Suprapubic skin (tissue), 4 donors: ENCODE measurements around the gene MBP. TPM values are rescaled to one million over a fixed set of nuclear protein-coding genes. Genes with fewer than 3 reads are reported as not detected.

Experiments
- DNase-seq, 2 donors: peaks; one replicate each; pipeline ENCODE4 v3.0.0-alpha.2; 2019; ENCODE audit warnings: low spot score in 2 of 2
- H3K27ac ChIP-seq: fragments of 200-600 bp; sonication (generic); one replicate; pipeline ENCODE4 v1.5.1; 2019
- H3K27me3 ChIP-seq: fragments of 200-600 bp; sonication (generic); one replicate; pipeline ENCODE4 v1.5.1; 2019
- H3K36me3 ChIP-seq: fragments of 200-600 bp; sonication (generic); one replicate; pipeline ENCODE4 v1.5.1; 2019
- H3K4me1 ChIP-seq: fragments of 200-600 bp; sonication (generic); one replicate; pipeline ENCODE4 v1.5.1; 2019
- H3K4me3 ChIP-seq: fragments of 200-600 bp; sonication (generic); one replicate; pipeline ENCODE4 v1.5.1; 2019; ENCODE audit warnings: mild to moderate bottlenecking
- H3K9me3 ChIP-seq: fragments of 200-600 bp; sonication (generic); one replicate; pipeline ENCODE4 v1.5.1; 2019
- CTCF ChIP-seq, 2 donors: fragments of 200-600 bp in 1 of 2; fragments of 450-650 bp in 1 of 2; sonication (generic) in 1 of 2; IDR thresholded peaks; one replicate each; pipeline ENCODE4 v1.5.1; 2016 to 2019; ENCODE audit warnings: antibody characterized with exemption in 2 of 2, mild to moderate bottlenecking in 1 of 2, moderate library complexity in 1 of 2
- EP300 ChIP-seq: sonication (generic); formaldehyde crosslinking; IDR thresholded peaks from one replicate; pipeline ENCODE4 v1.6.1; 2017; ENCODE audit warnings: antibody characterized with exemption
- POLR2A ChIP-seq, 2 donors: fragments of 450-650 bp; IDR thresholded peaks; one replicate each; pipeline ENCODE4 v1.6.1; 2017; ENCODE audit warnings: antibody characterized with exemption in 2 of 2, mild to moderate bottlenecking in 2 of 2, moderate library complexity in 2 of 2
- POLR2AphosphoS5 ChIP-seq, 3 donors: sonication (generic); formaldehyde crosslinking; IDR thresholded peaks; one replicate each; pipeline ENCODE4 v1.6.1; 2017; ENCODE audit warnings: antibody characterized with exemption in 3 of 3
- WGBS: methylation state at CpG from one replicate; pipeline ENCODE4 v1.1.5; 2018; 5-methylcytosine and 5-hydroxymethylcytosine counted together
- total RNA-seq, 4 donors: library from RNA; depleted of rRNA; stranded (reverse); fragments of >200 nt; gene quantifications; one replicate each; pipeline ENCODE4 v1.1.0, GENCODE V29; 2016

The MBP gene
- total RNA-seq, 4 donors from 2014 or later: 37.0 to 100 (median 69.3) TPM

DNA sequence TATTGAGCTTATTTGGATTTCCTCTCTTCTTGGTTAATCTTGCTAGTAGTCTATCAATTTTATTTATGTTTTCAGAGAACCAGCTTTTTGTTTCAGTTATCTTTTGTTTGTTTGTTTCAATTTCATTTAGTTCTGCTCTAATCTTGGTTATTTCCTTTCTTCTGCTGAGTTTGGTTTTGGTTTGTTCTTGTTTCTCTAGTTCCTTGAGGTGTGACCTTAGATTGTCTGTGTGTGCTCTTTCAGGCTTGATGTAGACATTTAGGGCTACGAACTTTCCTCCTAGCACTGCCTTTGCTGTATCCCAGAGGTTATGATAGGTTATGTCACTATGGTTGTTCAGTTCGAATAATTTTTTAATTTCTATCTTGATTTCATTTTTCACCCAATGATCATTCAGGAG lies 168.6 kb downstream of the MBP start:
- H3K36me3 ChIP-seq: peaks cover 46% of the 10 kb centered on the region
- WGBS: 90% methylated on average over 2 of the region's 2 CpGs
- no peaks in the 10 kb centered on the region for H3K9me3 ChIP-seq
- no peak overlapping the region for H3K27ac ChIP-seq
- TF ChIP-seq POLR2A (IDR thresholded peaks at IDR 0.05) (no peak), EP300 (no peak), CTCF (IDR thresholded peaks at IDR 0.05) (no peak), POLR2AphosphoS5 (IDR thresholded peaks at IDR 0.05) (no peak)
- no peak overlapping the region for H3K4me3 ChIP-seq
- DNase-seq: no peak
- H3K27me3 ChIP-seq: no peaks in the 10 kb centered on the region
- no peaks in the 10 kb centered on the region for H3K4me1 ChIP-seq

DNA sequence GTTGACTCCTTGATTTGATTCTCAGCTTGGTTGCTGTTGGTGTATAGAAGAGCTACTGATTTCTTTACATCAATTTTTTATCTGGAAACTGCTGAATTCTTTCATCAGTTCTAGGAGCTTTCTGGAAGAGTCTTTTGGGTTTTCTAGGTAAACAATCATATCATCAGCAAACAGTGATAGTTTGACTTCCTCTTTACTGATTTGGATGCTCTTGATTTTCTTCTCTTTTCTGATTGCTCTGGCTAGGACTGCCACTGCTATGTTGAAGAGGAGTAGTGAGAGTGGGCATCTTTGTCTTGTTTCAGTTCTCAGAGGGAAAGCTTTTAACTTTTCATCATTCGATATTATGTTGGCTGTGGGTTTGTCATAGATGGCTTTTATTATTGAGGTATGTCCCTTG lies 169.7 kb downstream of the MBP start:
- H3K4me3 ChIP-seq: no peak overlapping the region
- peaks cover 47% of the 10 kb centered on the region for H3K36me3 ChIP-seq
- TF ChIP-seq POLR2AphosphoS5 (IDR thresholded peaks at IDR 0.05): no peak
- TF ChIP-seq EP300: no peak
- no peak for TF ChIP-seq CTCF (IDR thresholded peaks at IDR 0.05)
- no peak for TF ChIP-seq POLR2A (IDR thresholded peaks at IDR 0.05)
- 92% methylated on average over 1 of the region's 1 CpG for whole genome bisulfite sequencing
- no peak overlapping the region for H3K27ac ChIP-seq
- no peaks in the 10 kb centered on the region for H3K4me1 ChIP-seq
- no peaks in the 10 kb centered on the region for H3K27me3 ChIP-seq
- DNase-seq: no peak
- no peaks in the 10 kb centered on the region for H3K9me3 ChIP-seq

DNA sequence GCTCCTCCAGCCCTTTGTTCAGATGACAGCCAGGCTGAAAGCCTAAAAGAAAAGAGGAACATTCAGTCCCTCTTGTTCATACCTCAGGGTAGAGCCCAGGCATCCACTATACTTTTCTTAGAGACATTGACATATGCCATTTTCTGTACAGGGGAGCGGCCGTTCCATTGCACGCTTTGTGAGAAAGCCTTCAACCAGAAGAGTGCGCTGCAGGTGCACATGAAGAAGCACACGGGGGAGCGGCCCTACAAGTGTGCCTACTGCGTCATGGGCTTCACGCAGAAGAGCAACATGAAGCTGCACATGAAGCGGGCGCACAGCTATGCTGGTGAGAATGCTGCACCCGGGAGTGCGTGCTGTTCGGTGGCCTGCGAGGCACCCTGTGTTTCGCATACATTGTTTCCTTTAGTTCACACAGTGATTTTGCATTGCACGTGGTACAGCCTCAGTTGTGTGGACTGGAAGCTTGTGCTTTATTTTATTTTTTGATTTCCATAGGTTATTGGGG lies 172.0 kb downstream of the MBP start:
- Histone ChIP-seq H3K9me3 (no peaks in the 10 kb centered on the region), H3K4me1 (no peaks in the 10 kb centered on the region), H3K36me3 (peaks cover 64% of the 10 kb centered on the region), H3K27me3 (no peaks in the 10 kb centered on the region), H3K27ac (no peak overlapping the region), H3K4me3 (no peak overlapping the region)
- WGBS: 91% methylated on average over 14 of the region's 16 CpGs
- TF ChIP-seq POLR2A (IDR thresholded peaks at IDR 0.05): no peak
- DNase-seq: no peak

GRCh38 chr18:76959605-76960004 lies 173.0 kb downstream of the MBP start:
- DNase-seq: no peak
- WGBS: 88% methylated on average over 8 of the region's 8 CpGs
- no peak overlapping the region for H3K27ac ChIP-seq
- no peaks in the 10 kb centered on the region for H3K4me1 ChIP-seq
- H3K9me3 ChIP-seq: no peaks in the 10 kb centered on the region
- no peak for TF ChIP-seq CTCF (IDR thresholded peaks at IDR 0.05)
- no peak for TF ChIP-seq POLR2AphosphoS5 (IDR thresholded peaks at IDR 0.05)
- TF ChIP-seq POLR2A (IDR thresholded peaks at IDR 0.05): no peak
- no peak for TF ChIP-seq EP300
- no peak overlapping the region for H3K4me3 ChIP-seq
- H3K27me3 ChIP-seq: no peaks in the 10 kb centered on the region
- peaks cover 65% of the 10 kb centered on the region for H3K36me3 ChIP-seq

DNA sequence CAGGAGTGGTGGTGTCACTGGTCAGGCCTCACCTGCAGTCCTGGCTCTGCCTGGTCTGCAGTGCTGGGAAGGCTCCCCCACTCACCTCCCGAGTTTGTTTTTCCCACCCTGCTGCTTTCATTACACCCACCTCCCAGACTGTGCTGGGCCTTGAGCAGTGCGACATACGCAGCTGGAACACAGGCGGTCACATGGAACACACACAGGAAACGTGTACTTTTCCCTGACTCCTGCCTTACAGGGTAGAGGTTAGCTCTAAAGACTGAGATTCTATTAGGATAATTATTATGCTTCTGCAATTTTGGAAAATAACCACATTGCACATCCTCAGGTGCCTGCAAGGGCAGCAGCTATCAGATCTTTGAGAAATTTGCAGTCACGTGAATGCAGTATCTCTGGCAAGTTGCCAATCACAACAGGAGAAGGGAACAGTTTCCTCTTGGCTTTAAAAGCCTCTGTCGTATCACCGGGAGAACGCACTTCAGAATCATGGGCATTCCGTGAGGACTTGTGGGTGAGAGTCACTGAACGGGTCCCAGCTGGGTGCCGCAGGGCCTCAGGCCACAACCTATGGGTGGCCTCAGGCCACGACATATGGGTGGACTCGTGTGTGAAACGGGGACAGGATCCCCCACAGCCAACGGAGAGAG lies 173.8 kb downstream of the MBP start:
- Histone ChIP-seq H3K4me3 (no peak overlapping the region), H3K9me3 (no peaks in the 10 kb centered on the region), H3K27ac (no peak overlapping the region), H3K36me3 (peaks cover 69% of the 10 kb centered on the region), H3K27me3 (no peaks in the 10 kb centered on the region), H3K4me1 (no peaks in the 10 kb centered on the region)
- no peak for TF ChIP-seq CTCF (IDR thresholded peaks at IDR 0.05)
- no peak for TF ChIP-seq EP300
- no peak for TF ChIP-seq POLR2AphosphoS5 (IDR thresholded peaks at IDR 0.05)
- no peak for TF ChIP-seq POLR2A (IDR thresholded peaks at IDR 0.05)
- no peak for DNase-seq
- WGBS: 71% methylated on average over 16 of the region's 16 CpGs
